MM.1S (cell line): ENCODE data around the gene PPP6R3.

ENCODE experiments used
- EZH2phosphoT487 ChIP-seq: fragments of 300-600 bp; sonication (generic); IDR thresholded peaks from 2 replicates; pipeline ENCODE4 v1.6.1; 2018; ENCODE audit warnings: antibody characterized with exemption, low read length
- TF ChIP-seq, protein P1 (sequence below): fragments of 300-600 bp; sonication (generic); IDR thresholded peaks from 2 replicates; pipeline ENCODE4 v1.5.1; 2016; ENCODE audit warnings: antibody characterized with exemption, low read length, mixed read lengths

DNA sequence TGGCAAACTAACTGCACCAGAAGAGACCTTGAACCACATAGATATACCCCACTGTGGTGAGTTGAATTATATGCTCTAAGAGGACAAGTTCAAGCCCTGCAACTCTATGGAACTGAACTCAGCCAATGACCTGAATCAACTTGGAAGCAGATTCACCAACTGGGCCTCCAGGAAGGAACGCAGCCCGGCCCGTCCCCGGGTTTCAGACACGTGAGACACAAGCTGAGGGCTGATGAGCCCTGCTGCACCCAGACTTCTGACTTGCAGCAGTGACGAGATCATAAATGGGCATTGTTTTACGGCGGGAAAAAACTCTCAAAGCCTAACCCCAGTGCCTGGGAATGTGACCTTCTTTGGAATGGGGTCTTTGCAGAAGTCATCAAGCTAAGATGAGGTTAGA lies 195.3 kb downstream of the PPP6R3 start:
- TF ChIP-seq, protein P1, sequence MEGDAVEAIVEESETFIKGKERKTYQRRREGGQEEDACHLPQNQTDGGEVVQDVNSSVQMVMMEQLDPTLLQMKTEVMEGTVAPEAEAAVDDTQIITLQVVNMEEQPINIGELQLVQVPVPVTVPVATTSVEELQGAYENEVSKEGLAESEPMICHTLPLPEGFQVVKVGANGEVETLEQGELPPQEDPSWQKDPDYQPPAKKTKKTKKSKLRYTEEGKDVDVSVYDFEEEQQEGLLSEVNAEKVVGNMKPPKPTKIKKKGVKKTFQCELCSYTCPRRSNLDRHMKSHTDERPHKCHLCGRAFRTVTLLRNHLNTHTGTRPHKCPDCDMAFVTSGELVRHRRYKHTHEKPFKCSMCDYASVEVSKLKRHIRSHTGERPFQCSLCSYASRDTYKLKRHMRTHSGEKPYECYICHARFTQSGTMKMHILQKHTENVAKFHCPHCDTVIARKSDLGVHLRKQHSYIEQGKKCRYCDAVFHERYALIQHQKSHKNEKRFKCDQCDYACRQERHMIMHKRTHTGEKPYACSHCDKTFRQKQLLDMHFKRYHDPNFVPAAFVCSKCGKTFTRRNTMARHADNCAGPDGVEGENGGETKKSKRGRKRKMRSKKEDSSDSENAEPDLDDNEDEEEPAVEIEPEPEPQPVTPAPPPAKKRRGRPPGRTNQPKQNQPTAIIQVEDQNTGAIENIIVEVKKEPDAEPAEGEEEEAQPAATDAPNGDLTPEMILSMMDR, result no peak
- TF ChIP-seq EZH2phosphoT487, result no peak
